ENCODE results near the gene NGEF.
"Not testable (repeated sequence)": the region's sequence is repeated elsewhere in the genome, so short reads cannot be mapped to it uniquely, and the experiment has no call there.

NGEF gene

GRCh38 chr2:232866104-232866503 is 147.0 kb downstream of the NGEF start:
- DNase-seq, result no peak

- no peak for DNase-seq
Observed at GRCh38 chr2:232865165-232865564, 147.9 kb downstream of the NGEF start.

- no peak for DNase-seq
Observed at GRCh38 chr2:232863996-232864395, 149.1 kb downstream of the NGEF start.

GRCh38 chr2:232861353-232861752 is 151.7 kb downstream of the NGEF start:
- no peak for DNase-seq

DNA sequence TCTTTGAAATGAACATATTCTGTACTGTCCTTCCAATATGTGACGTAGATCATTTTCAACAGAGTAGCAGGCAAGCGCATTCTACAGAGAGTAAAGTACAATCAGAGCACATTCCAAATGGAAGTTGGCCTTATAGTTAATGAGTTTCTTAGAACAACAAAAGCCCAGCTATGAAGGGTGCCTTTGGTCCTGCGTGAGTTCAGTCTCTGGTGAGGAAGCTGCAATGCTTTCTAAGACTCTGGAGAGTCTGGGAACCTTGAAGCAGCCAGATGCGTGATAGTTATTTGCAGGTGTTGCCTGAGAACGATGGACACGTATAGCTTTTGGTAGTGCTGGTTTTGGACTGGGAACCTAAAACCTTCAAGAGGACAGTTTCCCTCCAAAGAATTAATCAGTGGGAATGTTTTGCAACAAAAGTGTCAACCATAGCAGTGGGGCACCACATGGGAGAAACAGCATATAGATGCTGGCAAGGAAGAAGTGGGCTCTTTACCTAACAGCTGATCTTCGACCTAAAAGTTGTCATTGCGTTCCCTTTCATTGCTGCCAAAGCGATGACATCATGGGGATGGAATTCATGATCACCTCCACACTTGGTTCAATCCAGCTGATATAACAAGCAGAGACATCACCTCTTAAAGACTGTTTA is 152.3 kb downstream of the NGEF start:
- no peak for DNase-seq

DNA sequence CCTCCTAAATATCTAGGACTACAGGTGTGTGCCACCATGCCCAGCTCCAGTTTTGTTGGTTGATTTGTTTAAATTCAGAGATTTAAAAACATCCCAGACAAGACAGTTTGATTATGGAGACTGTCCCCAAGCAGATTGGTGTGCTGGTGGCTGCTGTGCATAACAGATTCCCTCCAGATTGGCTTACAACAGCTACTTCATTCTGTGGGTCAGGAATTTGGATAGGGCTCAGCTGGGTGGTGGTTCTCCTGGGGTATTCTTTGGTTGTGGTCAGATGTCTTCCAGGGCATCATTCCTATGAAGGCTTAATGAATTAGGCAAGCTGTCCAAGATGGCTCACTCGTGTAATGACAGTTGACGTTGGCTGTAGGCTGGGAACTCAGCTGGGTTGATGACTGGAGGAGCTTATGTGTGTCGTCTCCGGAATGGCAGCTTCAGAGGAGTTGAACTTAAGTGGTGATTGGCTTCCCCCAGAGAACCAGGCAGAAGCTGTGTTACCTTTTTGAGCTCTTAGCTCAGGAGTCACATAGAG is 153.6 kb downstream of the NGEF start:
- DNase-seq, result no peak

- no peak for DNase-seq
Observed at GRCh38 chr2:232857158-232857563, 155.9 kb downstream of the NGEF start.

GRCh38 chr2:232854082-232854481 is 159.0 kb downstream of the NGEF start:
- no peak for DNase-seq

DNA sequence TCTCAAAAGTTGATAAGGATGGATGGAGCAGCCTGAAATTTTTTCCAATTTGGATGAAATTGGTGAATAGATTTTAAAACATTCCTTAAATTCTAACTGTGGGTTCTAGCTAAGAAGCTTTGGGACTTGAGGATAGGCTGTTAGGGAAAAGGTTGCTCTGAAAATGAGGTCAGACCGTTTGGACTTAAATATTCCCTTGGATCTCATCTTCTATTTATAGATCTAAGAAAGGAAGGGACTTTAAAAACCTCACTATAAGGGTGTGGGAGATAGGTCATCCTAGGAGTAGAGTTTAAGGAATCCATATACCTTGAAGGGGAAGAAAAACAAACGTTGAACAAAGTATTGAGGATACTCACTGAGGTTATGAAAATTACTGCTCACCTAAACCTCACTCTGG is 160.4 kb downstream of the NGEF start:
- no peak for DNase-seq

DNA sequence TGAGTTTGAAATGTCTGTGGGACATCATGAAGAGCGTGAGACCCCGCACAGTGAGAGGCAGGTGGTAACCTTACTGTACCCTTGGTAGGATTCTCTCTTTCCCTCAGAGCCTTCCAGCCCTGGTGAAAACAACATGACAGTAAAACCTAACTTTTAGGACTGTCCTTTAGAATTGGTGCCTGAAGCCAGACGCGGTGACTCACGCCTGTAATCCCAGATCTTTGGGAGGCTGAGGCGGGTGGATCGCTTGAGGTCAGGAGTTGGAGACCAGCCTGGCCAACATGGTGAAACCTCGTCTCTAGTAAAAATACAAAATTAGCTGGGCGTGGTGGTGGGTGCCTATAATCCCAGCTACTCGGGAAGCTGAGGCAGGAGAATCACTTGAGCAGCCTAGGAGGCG is 161.0 kb downstream of the NGEF start:
- DNase-seq, result not testable (repeated sequence)

DNA sequence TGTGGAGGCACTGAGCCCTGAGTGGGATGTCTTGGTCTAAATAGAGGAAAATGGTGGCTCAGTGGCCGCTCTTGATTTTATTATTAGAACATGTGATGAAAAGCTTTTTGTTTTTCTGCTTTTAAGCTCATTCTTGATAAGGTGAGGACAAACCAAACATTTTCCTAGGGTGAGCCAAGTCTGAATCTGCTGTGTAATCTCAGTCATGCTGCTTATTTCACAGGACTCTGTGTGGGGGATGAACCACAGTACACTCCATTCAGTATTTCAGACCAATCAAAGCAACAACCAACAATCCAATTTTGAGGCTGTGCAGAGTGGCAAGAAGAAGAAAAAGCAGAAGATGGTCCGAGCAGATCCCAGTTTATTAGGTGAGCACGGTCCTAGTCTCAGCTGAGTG is 163.0 kb downstream of the NGEF start:
- no peak for DNase-seq

DNA sequence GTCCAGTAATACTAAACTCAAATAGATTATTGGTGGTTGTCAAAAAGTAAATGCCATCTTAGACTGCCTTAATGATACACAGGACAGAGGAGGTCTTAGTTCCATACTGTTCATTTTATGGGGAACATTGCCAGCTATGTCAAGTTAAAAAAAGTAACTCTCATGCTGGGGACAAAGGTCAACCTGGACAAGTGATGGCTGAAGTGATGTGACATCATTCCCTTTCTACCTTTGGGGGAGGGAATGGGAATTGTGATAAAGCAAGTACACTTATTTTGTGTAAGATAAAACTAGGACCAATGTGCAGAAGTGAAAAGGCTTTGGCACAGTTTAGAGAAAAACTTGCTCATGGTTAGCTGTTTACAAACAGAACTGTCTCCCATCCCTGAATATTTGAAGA is 167.0 kb downstream of the NGEF start:
- DNase-seq, result no peak

DNA sequence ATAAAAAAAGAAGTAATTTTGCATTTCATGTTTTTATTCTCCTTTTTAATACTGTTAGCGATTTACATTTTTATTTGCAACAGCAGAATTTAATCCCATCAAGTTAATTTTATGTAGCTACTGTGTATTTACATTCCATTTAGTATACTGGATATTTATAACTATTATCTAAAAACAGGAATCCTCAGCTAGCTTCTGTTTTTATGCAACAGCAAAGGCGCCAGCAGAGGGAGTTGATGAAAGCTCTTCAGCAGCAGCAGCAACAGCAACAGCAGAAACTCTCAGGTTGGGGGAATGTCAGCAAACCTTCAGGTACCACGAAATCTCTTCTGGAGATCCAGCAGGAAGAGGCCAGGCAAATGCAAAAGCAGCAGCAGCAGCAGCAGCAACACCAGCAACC is 169.2 kb downstream of the NGEF start:
- DNase-seq, result no peak

- no peak for DNase-seq
Observed at GRCh38 chr2:232842689-232843088, 170.4 kb downstream of the NGEF start.

DNA sequence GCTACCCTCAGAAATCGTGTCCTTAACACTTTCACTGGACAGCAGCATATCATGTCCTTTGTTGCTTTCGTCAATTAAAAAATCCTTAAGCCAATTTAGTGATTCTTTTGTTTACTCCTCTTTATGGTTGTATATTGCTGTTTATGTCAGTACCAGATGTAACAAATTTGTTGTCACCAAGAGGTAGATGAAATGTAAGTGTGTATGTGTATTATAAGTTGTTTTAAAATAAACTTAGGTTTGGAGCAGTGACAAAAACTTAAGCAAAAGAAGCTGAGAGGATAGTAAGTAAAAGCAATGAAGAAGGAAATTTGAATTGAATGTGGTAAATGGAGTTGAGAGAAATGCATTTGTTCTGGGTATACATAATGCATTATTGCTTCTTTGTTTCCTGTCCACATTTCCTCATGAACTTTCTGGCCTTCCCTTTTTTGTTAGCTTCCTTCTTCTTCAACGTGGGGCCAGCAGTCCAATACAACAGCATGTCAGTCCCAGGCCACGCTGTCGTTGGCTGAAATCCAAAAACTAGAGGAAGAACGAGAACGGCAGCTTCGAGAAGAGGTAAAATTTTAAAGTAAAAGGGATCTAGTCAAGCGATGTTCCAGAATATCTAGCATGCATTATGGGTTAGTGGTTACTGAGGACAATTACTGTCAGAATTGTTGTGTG is 173.5 kb downstream of the NGEF start:
- DNase-seq, result no peak

DNA sequence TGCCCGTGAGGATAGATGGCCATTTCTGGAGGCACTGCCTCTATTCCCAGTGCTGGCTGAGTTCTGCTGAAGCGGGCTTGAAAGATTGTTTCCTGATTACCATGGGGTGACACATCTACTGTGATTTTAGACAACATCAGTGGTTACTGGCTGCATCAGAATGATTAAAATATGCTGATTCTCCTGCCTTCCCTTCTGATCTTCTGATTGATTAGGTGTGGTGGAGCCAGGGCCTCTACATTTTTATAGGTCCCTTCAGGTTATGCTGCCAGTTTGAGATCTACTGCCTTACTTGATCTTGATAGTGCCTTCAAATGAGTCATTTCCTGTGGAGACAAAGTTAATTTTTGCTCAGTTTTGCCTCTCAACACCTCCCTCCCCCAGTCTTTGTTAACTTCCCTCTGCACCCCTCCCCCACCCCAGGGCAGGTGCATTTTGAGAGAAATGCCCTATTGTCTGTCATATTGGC is 174.6 kb downstream of the NGEF start:
- DNase-seq, result peak; percentile 55

DNA sequence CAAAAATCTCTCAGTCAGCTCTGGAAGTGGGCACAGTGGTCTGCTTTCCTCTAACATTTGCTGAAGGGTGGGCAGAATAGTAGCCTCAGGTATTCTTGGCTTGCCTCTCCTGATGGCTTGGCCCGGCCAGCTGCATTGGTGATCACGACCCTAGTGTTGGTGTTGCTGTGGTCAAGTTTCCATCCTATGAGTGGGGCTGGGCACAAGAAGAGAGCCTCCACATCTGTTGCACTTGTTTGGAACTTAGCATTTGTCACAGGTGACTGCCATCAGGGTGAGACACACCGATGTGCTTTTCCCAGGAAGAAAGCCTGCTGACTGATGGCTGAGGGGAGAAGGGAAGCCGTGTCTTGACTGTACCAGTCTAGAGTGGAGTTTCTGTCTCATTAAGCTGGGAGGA is 176.1 kb downstream of the NGEF start:
- no peak for DNase-seq

- no peak for DNase-seq
Observed at GRCh38 chr2:232835687-232836208, 177.3 kb downstream of the NGEF start.

- DNase-seq, result no peak
Observed at GRCh38 chr2:232833830-232834229, 179.2 kb downstream of the NGEF start.

- DNase-seq, result no peak
Observed at GRCh38 chr2:232831496-232831895, 181.6 kb downstream of the NGEF start.

GRCh38 chr2:232829988-232830387 is 183.1 kb downstream of the NGEF start:
- DNase-seq, result no peak

All from stimulated activated CD4-positive, alpha-beta T cell treated with anti-CD3 and anti-CD28 coated beads, Interleukin-4, amount 100 ng/mL, for 24 hours (primary cell).